Activated CD4-positive, alpha-beta T cell treated with anti-CD3 and anti-CD28 coated beads, Interleukin-2, amount 10 ng/mL, durations not matched to agents 24 days and 14 days (primary cell): ENCODE data around the gene VAV3. TPM values are rescaled to one million over a fixed set of nuclear protein-coding genes. Genes with fewer than 3 reads are reported as not detected.

ENCODE experiments used
- DNase-seq: peaks from one replicate; pipeline ENCODE4 v3.0.0; 2022
- H3K27ac Mint-ChIP-seq: one replicate; pipeline ENCODE4 v1.8.0; 2022; ENCODE audit warnings: mild to moderate bottlenecking, mixed read lengths
- H3K27me3 Mint-ChIP-seq: one replicate; pipeline ENCODE4 v1.8.0; 2022; ENCODE audit warnings: mixed read lengths
- H3K36me3 Mint-ChIP-seq: one replicate; pipeline ENCODE4 v1.8.0; 2022; ENCODE audit warnings: low read depth, mild to moderate bottlenecking, mixed read lengths
- H3K4me1 Mint-ChIP-seq: one replicate; pipeline ENCODE4 v1.8.0; 2021; ENCODE audit warnings: mixed read lengths
- H3K4me3 Mint-ChIP-seq: one replicate; pipeline ENCODE4 v1.8.0; 2022; ENCODE audit warnings: mild to moderate bottlenecking, moderate library complexity, mixed read lengths
- H3K9me3 Mint-ChIP-seq: one replicate; pipeline ENCODE4 v1.8.0; 2021; ENCODE audit warnings: mixed read lengths
- intact Hi-C: fragments of 100-400 bp; cut with micrococcal nuclease; formaldehyde crosslinking; loops from one replicate; pipeline ENCODE4 v1.15.1; 2023
- total RNA-seq: library from RNA; stranded (reverse); gene quantifications from 2 replicates; pipeline ENCODE4 v1.2.3, GENCODE V29; 2022

VAV3 gene
- total RNA-seq, 1 donor from 2014 or later: 5.5 TPM

DNA sequence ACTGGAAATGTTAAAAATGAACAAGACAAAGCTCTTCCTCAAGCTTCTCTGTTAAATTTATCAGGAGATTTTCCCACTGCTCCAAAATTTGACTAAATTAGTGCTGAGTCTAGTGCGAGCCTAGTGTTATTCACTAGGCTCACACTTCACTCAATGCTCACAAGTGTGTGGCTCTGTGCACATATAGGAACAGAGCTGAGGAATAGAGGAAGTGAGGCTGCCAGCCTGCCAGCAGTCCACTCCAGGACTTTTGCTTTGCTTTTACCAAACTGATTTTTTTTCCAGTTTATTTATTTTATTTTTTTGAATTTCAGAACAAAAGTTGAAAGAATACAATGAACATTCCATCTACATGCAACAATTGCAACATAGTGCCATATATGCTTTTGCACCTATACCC, 87.2 kb downstream of the VAV3 start:
- Mint-ChIP-seq H3K4me3 (no peak overlapping the region), H3K4me1 (peaks cover 2% of the 10 kb centered on the region), H3K9me3 (peaks cover 12% of the 10 kb centered on the region), H3K27me3 (no peaks in the 10 kb centered on the region), H3K36me3 (peaks cover 4% of the 10 kb centered on the region), H3K27ac (no peak overlapping the region)
- DNase-seq: no peak
- intact Hi-C loops: loop anchor here (5.0 kb wide), 2 partner anchors 60 to 85 kb away; no protein-coding TSS in a partner anchor

DNA sequence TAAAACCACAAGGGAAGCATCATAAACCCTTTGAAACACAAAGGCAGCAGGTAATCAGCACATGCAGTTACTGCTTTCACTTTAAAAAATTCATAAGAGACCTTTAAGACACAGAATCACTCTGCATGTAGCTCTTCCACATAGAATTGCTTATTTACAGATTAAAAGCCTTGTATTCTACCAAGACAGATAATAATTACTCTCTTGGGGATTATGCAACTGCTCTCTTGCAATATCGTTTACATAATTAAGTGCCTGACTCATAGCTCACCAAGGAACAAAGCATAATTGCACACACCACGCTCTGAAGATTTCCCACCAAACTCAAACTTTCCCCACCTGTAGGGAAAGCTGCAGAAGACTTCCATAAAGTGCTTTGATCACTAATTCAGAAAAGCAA, 87.9 kb downstream of the VAV3 start:
- no peak overlapping the region for H3K4me3 Mint-ChIP-seq
- peaks cover 12% of the 10 kb centered on the region for H3K9me3 Mint-ChIP-seq
- intact Hi-C loops: loop anchor here (5.0 kb wide), 2 partner anchors 60 to 85 kb away; no protein-coding TSS in a partner anchor
- H3K27ac Mint-ChIP-seq: no peak overlapping the region
- H3K27me3 Mint-ChIP-seq: no peaks in the 10 kb centered on the region
- peaks cover 4% of the 10 kb centered on the region for H3K36me3 Mint-ChIP-seq
- H3K4me1 Mint-ChIP-seq: peaks cover 2% of the 10 kb centered on the region
- no peak for DNase-seq

DNA sequence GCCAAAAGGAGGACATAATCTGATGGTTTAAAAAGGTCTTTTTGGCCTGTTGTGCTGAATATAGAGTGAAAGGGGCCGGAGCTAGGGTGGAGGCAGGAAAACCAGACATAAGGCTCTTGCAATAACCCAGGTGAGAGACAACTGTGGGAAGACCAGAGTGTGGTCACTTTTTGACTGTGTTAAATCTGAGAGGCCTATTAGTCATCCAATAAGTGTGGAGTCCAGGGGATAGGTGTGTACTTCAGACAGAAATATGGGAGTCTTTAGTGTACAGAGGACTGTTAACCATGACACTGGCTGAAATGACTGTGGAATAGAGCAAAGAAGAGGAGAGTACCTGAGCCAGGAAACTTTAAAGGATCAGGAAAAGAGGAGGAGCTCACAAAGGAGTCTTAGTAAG, 89.3 kb downstream of the VAV3 start:
- Mint-ChIP-seq H3K4me3 (no peak overlapping the region), H3K4me1 (peaks cover 5% of the 10 kb centered on the region), H3K27ac (no peak overlapping the region), H3K9me3 (peaks cover 12% of the 10 kb centered on the region), H3K27me3 (no peaks in the 10 kb centered on the region), H3K36me3 (peaks cover 4% of the 10 kb centered on the region)
- intact Hi-C loops: loop anchor here (5.0 kb wide), 2 partner anchors 62 to 87 kb away; no protein-coding TSS in a partner anchor
- DNase-seq: no peak

DNA sequence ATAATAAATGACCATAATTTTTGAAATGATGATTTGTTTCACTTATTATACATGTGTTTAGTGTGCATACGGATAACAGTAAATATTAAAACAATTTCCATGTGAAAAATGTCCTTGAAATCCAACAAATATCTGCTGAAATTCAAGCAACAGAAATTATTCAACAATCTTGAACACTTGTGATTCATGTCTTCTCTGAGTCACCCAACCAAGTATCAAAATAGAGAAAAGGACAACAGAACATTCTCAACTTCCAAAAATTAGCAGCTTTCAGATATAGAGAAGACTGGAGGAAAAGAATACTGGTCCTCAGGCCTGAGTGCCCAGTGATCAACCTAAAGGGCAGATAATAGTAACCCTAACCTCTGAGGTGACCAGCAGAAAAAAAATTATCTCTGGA, 90.8 kb downstream of the VAV3 start:
- peaks cover 5% of the 10 kb centered on the region for H3K4me1 Mint-ChIP-seq
- no peak for DNase-seq
- H3K27me3 Mint-ChIP-seq: no peaks in the 10 kb centered on the region
- peaks cover 8% of the 10 kb centered on the region for H3K36me3 Mint-ChIP-seq
- H3K9me3 Mint-ChIP-seq: peaks cover 15% of the 10 kb centered on the region
- intact Hi-C loops: no loop called here
- no peak overlapping the region for H3K4me3 Mint-ChIP-seq
- H3K27ac Mint-ChIP-seq: no peak overlapping the region

DNA sequence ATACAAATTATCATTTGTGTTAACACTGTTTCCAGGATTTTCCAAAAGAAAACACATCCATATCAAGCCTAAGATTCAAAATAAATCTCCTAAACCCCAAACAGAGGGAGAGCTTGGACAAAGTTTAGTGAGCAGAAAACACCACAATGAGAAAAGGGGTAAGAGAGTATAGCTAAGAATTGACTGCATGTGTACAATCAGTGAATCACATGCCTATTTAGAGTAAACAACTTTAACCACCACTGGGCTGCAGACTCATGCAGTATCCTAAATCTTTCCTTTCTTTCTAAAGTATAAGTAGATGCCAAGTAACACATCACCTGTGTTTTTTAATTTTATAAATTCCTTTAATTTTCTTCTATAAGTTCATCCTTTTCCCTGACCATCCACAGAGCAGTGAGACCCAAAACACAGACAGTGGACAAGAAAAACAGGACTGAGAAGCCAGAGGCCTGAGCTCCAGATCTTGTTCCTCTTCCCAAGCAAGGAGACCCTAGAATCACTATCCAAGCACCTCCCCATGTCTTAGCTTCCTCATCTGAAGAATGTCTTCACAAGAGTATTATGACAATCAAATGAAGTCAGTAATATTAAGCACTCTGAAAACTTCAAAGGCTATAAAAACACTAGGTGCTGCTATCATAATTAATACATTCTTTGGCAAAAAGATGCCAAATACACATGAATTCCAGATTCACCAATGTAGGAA, 93.1 kb downstream of the VAV3 start:
- intact Hi-C loops: no loop called here
- H3K36me3 Mint-ChIP-seq: peaks cover 8% of the 10 kb centered on the region
- H3K4me1 Mint-ChIP-seq: peaks cover 5% of the 10 kb centered on the region
- no peaks in the 10 kb centered on the region for H3K27me3 Mint-ChIP-seq
- no peak for DNase-seq
- peaks cover 15% of the 10 kb centered on the region for H3K9me3 Mint-ChIP-seq
- H3K4me3 Mint-ChIP-seq: no peak overlapping the region
- H3K27ac Mint-ChIP-seq: no peak overlapping the region

DNA sequence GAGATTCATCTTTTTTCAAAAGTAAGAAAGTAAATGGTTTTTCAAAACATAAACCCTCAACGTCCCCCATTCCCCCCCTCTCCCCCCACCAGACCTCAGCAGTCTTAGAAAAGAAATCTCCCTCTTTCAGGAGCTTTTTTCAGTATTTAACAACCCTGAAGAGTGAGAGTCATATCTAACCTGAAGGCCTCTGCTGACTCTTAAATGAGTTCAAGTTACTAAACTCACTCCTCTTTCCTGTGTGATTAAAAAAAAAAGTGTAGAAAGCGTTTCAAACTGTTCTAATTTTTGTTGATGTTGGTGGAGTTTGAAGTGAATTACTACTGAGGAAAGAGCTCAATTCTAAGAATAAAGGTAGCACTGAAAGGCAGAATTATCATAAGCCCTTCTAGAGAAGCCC, 93.7 kb downstream of the VAV3 start:
- H3K4me1 Mint-ChIP-seq: peaks cover 5% of the 10 kb centered on the region
- intact Hi-C loops: no loop called here

DNA sequence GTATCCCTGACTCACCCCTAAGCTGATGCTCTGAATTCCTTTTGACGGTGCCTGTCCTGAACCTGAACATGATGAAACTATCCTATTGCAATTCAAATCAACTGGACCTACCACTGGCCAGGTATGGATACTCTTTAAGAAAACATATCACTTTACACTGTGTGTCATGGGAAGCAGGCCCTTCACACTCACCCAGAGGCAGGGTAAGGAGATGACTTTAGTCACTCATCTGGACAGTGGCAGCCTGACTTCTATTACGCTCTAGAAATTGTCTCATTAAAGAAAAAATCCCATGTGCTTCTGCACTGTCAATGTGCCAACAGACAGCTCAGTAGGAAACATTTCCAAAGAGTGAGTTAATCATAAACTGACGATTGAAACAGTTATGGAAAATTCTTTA, 94.3 kb downstream of the VAV3 start:
- H3K27ac Mint-ChIP-seq: no peak overlapping the region
- peaks cover 4% of the 10 kb centered on the region for H3K36me3 Mint-ChIP-seq
- H3K9me3 Mint-ChIP-seq: peaks cover 7% of the 10 kb centered on the region
- intact Hi-C loops: no loop called here
- no peaks in the 10 kb centered on the region for H3K27me3 Mint-ChIP-seq
- H3K4me1 Mint-ChIP-seq: peaks cover 6% of the 10 kb centered on the region
- no peak overlapping the region for H3K4me3 Mint-ChIP-seq
- no peak for DNase-seq

More for the DNA sequence above, 93.7 kb downstream of the VAV3 start:
- DNase-seq: no peak
- Mint-ChIP-seq H3K27me3 (no peaks in the 10 kb centered on the region), H3K36me3 (peaks cover 6% of the 10 kb centered on the region), H3K4me3 (no peak overlapping the region), H3K27ac (no peak overlapping the region), H3K9me3 (peaks cover 13% of the 10 kb centered on the region)

DNA sequence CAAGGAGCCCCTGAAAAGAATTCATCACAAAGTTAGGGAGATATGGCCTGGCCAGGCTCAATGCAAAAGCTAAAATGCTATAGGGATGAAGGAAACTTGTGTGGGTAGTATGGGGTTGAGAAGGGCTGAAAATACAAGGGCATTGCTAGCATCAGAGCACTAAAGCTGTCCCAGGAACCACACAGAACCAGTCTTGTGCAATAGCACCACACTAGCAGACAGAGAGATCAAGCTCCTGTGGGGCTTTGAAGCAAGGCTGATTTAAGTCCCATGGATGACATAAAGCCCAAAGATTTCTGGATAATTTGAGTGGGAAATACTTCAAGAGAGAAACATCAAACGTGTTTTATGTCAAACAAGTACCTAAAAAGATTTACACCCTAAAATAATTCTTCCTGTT, 97.1 kb downstream of the VAV3 start:
- intact Hi-C loops: no loop called here
- Mint-ChIP-seq H3K4me1 (peaks cover 14% of the 10 kb centered on the region), H3K27me3 (no peaks in the 10 kb centered on the region), H3K4me3 (no peak overlapping the region), H3K9me3 (peaks cover 11% of the 10 kb centered on the region), H3K27ac (no peak overlapping the region), H3K36me3 (peaks cover 4% of the 10 kb centered on the region)
- no peak for DNase-seq

DNA sequence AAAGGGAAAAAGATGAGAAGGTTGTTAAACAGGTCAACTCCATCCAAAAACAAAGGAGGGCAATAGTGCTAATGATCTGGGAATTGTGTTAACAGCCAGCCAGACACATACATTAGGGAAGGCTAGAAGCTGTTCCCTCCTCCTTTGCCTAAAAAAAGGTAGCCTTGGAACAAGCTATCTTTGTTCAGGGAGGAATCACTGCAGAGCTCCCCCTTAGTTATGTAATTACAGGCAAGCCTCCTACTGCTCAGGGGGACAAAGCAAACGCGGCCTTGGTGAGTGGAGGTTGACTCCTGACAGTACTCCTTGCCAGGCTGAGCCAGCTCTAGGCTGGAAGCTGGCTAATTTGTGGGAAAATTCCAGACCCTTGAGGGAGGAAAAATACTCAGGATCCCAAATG, 97.6 kb downstream of the VAV3 start:
- Mint-ChIP-seq H3K27me3 (no peaks in the 10 kb centered on the region), H3K27ac (no peak overlapping the region), H3K4me3 (no peak overlapping the region), H3K9me3 (peaks cover 13% of the 10 kb centered on the region), H3K36me3 (peaks cover 4% of the 10 kb centered on the region), H3K4me1 (peaks cover 14% of the 10 kb centered on the region)
- no peak for DNase-seq
- intact Hi-C loops: no loop called here

DNA sequence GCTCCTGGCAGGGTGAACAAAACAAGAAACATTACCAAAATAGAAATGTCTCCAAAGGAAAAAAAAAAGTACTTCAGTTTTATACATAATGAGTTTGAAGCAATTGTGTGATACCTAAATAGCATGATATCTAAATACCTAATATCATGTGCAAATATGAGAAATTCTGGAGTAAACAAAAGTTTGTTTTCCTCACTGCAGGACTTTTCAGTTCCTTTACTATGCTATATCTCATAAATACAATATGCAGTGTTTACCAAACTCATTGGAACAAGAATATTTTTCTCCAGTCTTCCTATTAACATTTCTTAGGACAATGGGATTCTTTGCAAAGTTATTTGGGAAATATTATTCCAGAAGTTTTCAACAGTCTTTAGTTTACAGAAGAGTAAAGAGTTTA, 98.1 kb downstream of the VAV3 start:
- intact Hi-C loops: no loop called here
- no peaks in the 10 kb centered on the region for H3K27me3 Mint-ChIP-seq
- H3K36me3 Mint-ChIP-seq: peaks cover 4% of the 10 kb centered on the region
- H3K4me3 Mint-ChIP-seq: no peak overlapping the region
- peaks cover 17% of the 10 kb centered on the region for H3K9me3 Mint-ChIP-seq
- peaks cover 16% of the 10 kb centered on the region for H3K4me1 Mint-ChIP-seq
- no peak for DNase-seq
- no peak overlapping the region for H3K27ac Mint-ChIP-seq

DNA sequence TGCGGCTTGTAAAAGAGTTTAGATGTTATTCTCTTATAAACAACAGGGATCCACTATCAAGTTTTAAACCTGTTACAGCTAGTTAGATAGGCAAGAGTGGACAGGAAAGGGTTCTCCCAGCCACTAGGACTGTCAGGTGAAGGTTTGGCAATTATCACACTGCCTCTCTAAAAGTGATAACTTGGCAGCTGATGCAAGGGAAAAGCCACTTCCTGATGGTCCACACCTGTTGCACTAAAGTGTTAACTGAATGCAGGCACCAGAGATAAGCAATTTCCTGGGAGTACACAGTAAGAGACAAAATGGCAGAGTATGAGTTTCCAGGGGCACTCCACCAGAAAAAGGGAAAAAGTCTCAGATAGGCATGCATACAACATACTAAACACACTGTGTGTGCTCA, 99.4 kb downstream of the VAV3 start:
- intact Hi-C loops: no loop called here
- Mint-ChIP-seq H3K27me3 (no peaks in the 10 kb centered on the region), H3K4me1 (peaks cover 15% of the 10 kb centered on the region), H3K27ac (no peak overlapping the region), H3K36me3 (peaks cover 10% of the 10 kb centered on the region), H3K9me3 (peaks cover 17% of the 10 kb centered on the region), H3K4me3 (no peak overlapping the region)
- DNase-seq: no peak

DNA sequence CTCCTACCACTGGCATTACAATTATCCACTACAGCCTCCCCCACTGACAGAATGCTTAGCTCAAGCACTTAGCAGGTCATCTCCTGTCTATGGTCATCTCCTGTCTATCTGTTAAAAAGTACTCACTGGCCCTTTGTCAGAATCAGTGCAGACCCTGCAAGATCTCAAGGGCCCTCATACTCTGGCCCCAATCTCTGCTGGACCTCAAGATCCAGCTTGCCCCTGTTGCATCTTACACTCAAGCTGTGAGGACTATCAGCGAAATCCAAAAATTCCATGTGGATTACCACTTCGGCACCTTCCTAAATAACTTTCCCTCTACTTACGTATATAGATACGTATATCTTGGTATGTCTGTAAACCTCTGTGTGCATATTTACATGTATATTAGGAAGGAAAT, 101.6 kb downstream of the VAV3 start:
- no peak overlapping the region for H3K4me3 Mint-ChIP-seq
- peaks cover 6% of the 10 kb centered on the region for H3K36me3 Mint-ChIP-seq
- intact Hi-C loops: no loop called here
- H3K9me3 Mint-ChIP-seq: peaks cover 12% of the 10 kb centered on the region
- peaks cover 2% of the 10 kb centered on the region for H3K27me3 Mint-ChIP-seq
- H3K4me1 Mint-ChIP-seq: peaks cover 14% of the 10 kb centered on the region
- no peak for DNase-seq
- no peak overlapping the region for H3K27ac Mint-ChIP-seq

DNA sequence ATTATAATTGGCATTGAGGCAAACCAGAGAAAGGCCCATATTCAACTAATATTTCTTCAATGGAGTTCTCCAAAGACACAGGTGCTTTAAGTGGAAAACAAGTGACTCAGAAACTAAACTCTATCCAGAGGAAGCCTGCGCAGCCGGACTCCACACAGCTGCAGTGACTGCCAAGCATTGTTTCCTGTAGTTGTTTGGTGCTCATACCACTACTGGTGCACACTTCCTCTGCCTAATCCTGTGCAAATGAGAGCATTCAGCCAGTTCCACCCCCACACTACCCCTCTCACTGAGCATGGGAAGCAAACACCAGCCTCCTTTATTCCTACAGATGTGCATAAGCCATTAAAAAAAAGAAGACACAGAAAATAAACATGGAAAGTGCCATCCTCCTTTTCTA, 102.9 kb downstream of the VAV3 start:
- intact Hi-C loops: no loop called here
- H3K36me3 Mint-ChIP-seq: peaks cover 6% of the 10 kb centered on the region
- H3K27me3 Mint-ChIP-seq: peaks cover 2% of the 10 kb centered on the region
- DNase-seq: no peak
- no peak overlapping the region for H3K27ac Mint-ChIP-seq
- H3K4me1 Mint-ChIP-seq: peaks cover 14% of the 10 kb centered on the region
- peaks cover 12% of the 10 kb centered on the region for H3K9me3 Mint-ChIP-seq
- H3K4me3 Mint-ChIP-seq: no peak overlapping the region

DNA sequence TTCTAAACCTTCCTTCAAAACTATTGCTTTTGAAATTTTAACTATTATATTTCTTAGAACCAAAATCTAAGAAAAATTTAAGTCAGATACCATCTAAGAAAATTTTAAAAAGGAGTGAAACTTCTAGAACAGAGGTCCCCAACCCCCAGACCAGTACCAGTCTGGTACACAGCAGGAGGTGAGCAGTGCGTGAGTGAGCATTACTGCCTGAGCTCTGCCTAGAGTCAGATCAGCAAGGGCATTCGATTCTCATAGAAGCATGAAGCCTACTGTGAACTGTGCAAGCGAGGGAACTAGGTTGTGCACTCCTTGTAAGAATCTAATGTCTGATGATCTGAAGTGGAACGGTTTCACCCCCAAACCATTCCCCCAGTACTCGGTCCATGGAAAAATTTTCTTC, 106.7 kb downstream of the VAV3 start:
- H3K27ac Mint-ChIP-seq: no peak overlapping the region
- H3K27me3 Mint-ChIP-seq: peaks cover 2% of the 10 kb centered on the region
- no peak for DNase-seq
- H3K4me3 Mint-ChIP-seq: no peak overlapping the region
- peaks cover 5% of the 10 kb centered on the region for H3K4me1 Mint-ChIP-seq
- peaks cover 6% of the 10 kb centered on the region for H3K36me3 Mint-ChIP-seq
- H3K9me3 Mint-ChIP-seq: peaks cover 11% of the 10 kb centered on the region
- intact Hi-C loops: no loop called here

DNA sequence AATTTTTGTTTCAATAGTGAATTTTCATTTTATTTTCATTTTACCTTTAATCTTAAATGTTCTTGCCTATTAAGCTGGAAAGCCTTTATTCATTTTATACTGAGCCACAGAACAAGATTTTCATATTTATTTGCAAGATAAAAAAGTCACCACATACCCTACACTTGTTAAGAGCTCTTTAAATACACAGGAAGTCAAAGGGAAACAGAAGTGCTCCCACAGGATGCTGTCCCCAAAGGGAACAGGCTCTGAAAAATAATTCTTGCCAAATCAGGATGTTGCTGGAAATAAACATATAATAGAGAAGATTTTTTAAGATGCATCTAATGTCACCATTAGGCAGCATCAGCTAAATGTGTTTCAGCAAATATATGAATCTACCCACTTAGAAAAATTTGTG, 113.6 kb downstream of the VAV3 start:
- Mint-ChIP-seq H3K36me3 (no peaks in the 10 kb centered on the region), H3K9me3 (peaks cover 13% of the 10 kb centered on the region), H3K4me1 (peaks cover under 1% of the 10 kb centered on the region), H3K4me3 (no peak overlapping the region), H3K27me3 (no peaks in the 10 kb centered on the region), H3K27ac (no peak overlapping the region)
- DNase-seq: no peak
- intact Hi-C loops: no loop called here
